ENCODE data around the gene XPC. TPM values are rescaled to one million over a fixed set of nuclear protein-coding genes. Genes with fewer than 3 reads are reported as not detected.

The XPC gene
- total RNA-seq, 2 experiments from 2014 or later = 22.7 to 38.6 TPM

- H2AFZ ChIP-seq (ENCODE audit: low read length) = peak overlapping the region; percentile 12; the same call in 1 of the 2 replicates
- no TSS peak for BruUV-seq (replicated peaks)
These were observed 47.0 kb upstream of the XPC start for GRCh38 chr3:14225421-14225820.

GRCh38 chr3:14224895-14225294 is 46.5 kb upstream of the XPC start:
- Histone ChIP-seq H3K9me2 (ENCODE audit: insufficient read depth, low read length) (no peaks in the 10 kb centered on the region), H2AFZ (ENCODE audit: low read length) (no peak overlapping the region), H3K36me3 (ENCODE audit: insufficient read depth, low read length) (no peaks in the 10 kb centered on the region; the same call in 1 of the 2 replicates), H3K27ac (ENCODE audit: low read depth, low read length, poor library complexity, severe bottlenecking) (no peak overlapping the region), H3K4me1 (ENCODE audit: insufficient read depth, low read length, poor library complexity, severe bottlenecking) (peaks cover 51% of the 10 kb centered on the region), H3K9me3 (ENCODE audit: low read length) (peaks cover 23% of the 10 kb centered on the region), H3K79me2 (ENCODE audit: insufficient read depth, low read depth, low read length) (no peaks in the 10 kb centered on the region), H4K20me1 (ENCODE audit: insufficient read depth, low read length) (no peaks in the 10 kb centered on the region), H3K4me2 (ENCODE audit: low read length) (no peak overlapping the region), H3K4me3 (ENCODE audit: low read depth, low read length, poor library complexity, severe bottlenecking) (no peak overlapping the region)
- CTCF ChIA-PET (ENCODE audit: unreplicated experiment) = no interaction called here
- POLR2A ChIA-PET = no interaction called here
- no peak for DNase-seq (ENCODE audit: low spot score)
- intact Hi-C loops (cut with micrococcal nuclease; ENCODE audit: unreplicated experiment) = no loop called here
- BruUV-seq (replicated peaks) = no TSS peak
- TF ChIP-seq CTCF (conservative IDR thresholded peaks at IDR 0.05; ENCODE audit: low read length) (no peak), EZH2phosphoT487 (IDR thresholded peaks at IDR 0.05; ENCODE audit: borderline replicate concordance, low read depth, low read length) (no peak)

More at GRCh38 chr3:14225421-14225820, 47.0 kb upstream of the XPC start:
- TF ChIP-seq CTCF (conservative IDR thresholded peaks at IDR 0.05; ENCODE audit: low read length) = no peak
- no peak for TF ChIP-seq EZH2phosphoT487 (IDR thresholded peaks at IDR 0.05; ENCODE audit: borderline replicate concordance, low read depth, low read length)
- Histone ChIP-seq H3K4me3 (ENCODE audit: low read depth, low read length, poor library complexity, severe bottlenecking) (no peak overlapping the region), H4K20me1 (ENCODE audit: insufficient read depth, low read length) (no peaks in the 10 kb centered on the region), H3K4me2 (ENCODE audit: low read length) (peak overlapping the region; percentile 31), H3K36me3 (ENCODE audit: insufficient read depth, low read length) (no peaks in the 10 kb centered on the region; the same call in 1 of the 2 replicates), H3K9me2 (ENCODE audit: insufficient read depth, low read length) (no peaks in the 10 kb centered on the region), H3K9me3 (ENCODE audit: low read length) (peaks cover 18% of the 10 kb centered on the region), H3K27ac (ENCODE audit: low read depth, low read length, poor library complexity, severe bottlenecking) (no peak overlapping the region), H3K79me2 (ENCODE audit: insufficient read depth, low read depth, low read length) (no peaks in the 10 kb centered on the region), H3K4me1 (ENCODE audit: insufficient read depth, low read length, poor library complexity, severe bottlenecking) (peaks cover 54% of the 10 kb centered on the region)
- DNase-seq (ENCODE audit: low spot score) = peak; percentile 27
- intact Hi-C loops (cut with micrococcal nuclease; ENCODE audit: unreplicated experiment) = no loop called here
- ChIA-PET CTCF (ENCODE audit: unreplicated experiment) (no interaction called here), POLR2A (no interaction called here)

DNA sequence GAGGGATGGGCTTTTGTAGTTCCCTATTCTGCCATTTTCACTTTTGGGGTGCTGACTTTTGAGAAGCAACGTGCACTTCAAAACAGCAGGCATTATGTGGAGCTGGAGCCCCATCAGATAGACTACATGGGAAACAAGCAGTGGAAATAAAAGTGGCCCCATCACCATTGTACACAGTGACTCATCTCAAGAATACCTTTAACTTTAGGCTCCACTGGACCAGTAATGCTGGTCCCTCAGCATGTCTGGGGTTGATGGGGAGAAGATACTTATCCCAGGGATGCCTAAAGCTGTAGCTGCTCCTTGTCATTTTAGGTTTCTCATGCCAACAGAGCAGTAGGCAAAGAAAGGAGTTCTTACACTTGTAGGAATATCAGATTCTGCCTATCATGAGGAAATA is 45.2 kb upstream of the XPC start:
- ChIA-PET POLR2A (interaction anchor here (0.7 kb wide), 1 partner anchor 69 kb away, joined by 3 read pairs; no protein-coding TSS in a partner anchor), CTCF (ENCODE audit: unreplicated experiment) (interaction anchor here (0.5 kb wide), 1 partner anchor 158 kb away, joined by 6 read pairs; no protein-coding TSS in a partner anchor)
- intact Hi-C loops (cut with micrococcal nuclease; ENCODE audit: unreplicated experiment) = no loop called here
- H4K20me1 ChIP-seq (ENCODE audit: insufficient read depth, low read length) = no peaks in the 10 kb centered on the region
- no peaks in the 10 kb centered on the region; the same call in 1 of the 2 replicates for H3K36me3 ChIP-seq (ENCODE audit: insufficient read depth, low read length)
- DNase-seq (ENCODE audit: low spot score) = no peak
- no peak overlapping the region for H2AFZ ChIP-seq (ENCODE audit: low read length)
- no peaks in the 10 kb centered on the region for H3K79me2 ChIP-seq (ENCODE audit: insufficient read depth, low read depth, low read length)
- H3K4me3 ChIP-seq (ENCODE audit: low read depth, low read length, poor library complexity, severe bottlenecking) = no peak overlapping the region
- H3K27ac ChIP-seq (ENCODE audit: low read depth, low read length, poor library complexity, severe bottlenecking) = no peak overlapping the region
- H3K9me3 ChIP-seq (ENCODE audit: low read length) = peaks cover 24% of the 10 kb centered on the region
- no peak for TF ChIP-seq CTCF (conservative IDR thresholded peaks at IDR 0.05; ENCODE audit: low read length)
- TF ChIP-seq EZH2phosphoT487 (IDR thresholded peaks at IDR 0.05; ENCODE audit: borderline replicate concordance, low read depth, low read length) = no peak
- no peak overlapping the region for H3K4me2 ChIP-seq (ENCODE audit: low read length)
- peaks cover 38% of the 10 kb centered on the region for H3K4me1 ChIP-seq (ENCODE audit: insufficient read depth, low read length, poor library complexity, severe bottlenecking)
- no TSS peak for BruUV-seq (replicated peaks)
- H3K9me2 ChIP-seq (ENCODE audit: insufficient read depth, low read length) = no peaks in the 10 kb centered on the region

Measured in OCI-LY7 (cell line).